ENCODE results near the gene LRRK2.
"Not testable (repeated sequence)": the region's sequence is repeated elsewhere in the genome, so short reads cannot be mapped to it uniquely, and the experiment has no call there.

LRRK2 gene

DNA sequence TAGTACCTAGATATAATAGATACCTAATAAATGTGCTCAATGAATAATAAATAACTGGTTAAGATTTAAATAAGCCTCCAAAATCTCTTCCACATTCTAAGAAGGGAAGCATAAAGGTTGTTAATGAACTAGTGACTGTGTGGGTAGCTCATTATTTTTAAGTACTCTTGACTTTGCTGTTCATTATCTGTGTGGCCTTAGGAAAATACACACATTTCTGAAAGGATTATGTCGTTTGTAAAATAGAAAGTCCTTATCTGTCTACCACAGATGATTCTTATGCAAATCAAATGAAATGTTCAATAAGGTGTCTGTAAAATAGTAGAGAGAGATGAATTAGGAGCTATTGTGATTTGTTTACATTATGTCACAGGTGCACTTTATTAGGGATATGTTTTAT lies 119.5 kb downstream of the LRRK2 start:
- ATAC-seq (no peak), DNase-seq (ENCODE audit: low spot score in 2 of 2) (no peak)
- H3K27ac Mint-ChIP-seq: no peak overlapping the region
- no peak overlapping the region for H3K4me3 Mint-ChIP-seq
- no peaks in the 10 kb centered on the region for H3K4me1 Mint-ChIP-seq
- no peaks in the 10 kb centered on the region for H3K36me3 Mint-ChIP-seq
- H3K9me3 Mint-ChIP-seq: no peaks in the 10 kb centered on the region

DNA sequence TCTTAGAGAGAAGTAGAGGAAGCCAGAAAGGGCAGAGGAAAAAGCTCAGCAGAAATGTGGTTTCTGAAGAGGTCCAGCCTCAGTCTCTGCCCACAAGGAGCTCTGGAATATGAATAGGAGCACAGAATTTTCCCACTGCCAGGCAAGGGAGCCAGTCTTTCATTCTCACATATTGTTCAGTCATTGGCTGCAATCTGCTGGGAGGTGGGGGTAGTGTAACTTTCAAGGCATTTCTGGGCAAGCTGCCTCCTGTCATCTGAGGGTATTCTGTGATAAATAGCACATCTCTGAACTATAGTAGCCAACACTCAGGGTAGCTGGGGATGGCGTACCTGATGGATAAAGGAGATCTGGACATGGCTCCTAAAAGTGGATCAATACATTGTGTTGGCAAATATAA lies 127.2 kb downstream of the LRRK2 start:
- ATAC-seq: no peak
- H3K36me3 Mint-ChIP-seq: no peaks in the 10 kb centered on the region
- no peak overlapping the region for H3K4me3 Mint-ChIP-seq

DNA sequence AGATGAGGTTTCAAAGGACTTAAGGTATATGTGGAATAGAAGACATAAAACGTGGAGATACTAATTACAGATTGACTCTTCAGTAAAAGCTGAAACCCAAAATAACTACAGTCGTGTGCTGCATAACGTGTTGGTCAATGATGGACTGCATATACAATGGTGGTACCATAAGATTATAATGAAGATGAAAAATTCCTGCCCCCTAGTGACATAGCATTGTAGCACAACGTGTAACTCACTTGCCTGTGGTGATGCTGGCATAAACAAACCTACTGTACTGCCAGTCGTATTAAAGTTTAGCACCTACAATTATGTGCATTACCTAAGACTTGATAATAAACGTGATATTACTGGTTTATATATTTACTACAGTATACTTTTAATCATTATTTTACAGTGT lies 150.3 kb downstream of the LRRK2 start:
- Mint-ChIP-seq H3K4me1 (no peaks in the 10 kb centered on the region), H3K4me3 (no peak overlapping the region), H3K9me3 (peaks cover 2% of the 10 kb centered on the region), H3K27ac (no peak overlapping the region), H3K36me3 (no peaks in the 10 kb centered on the region)
- DNase-seq (ENCODE audit: low spot score in 2 of 2): no peak
- no peak for ATAC-seq

More for the DNA sequence above, 127.2 kb downstream of the LRRK2 start:
- H3K27ac Mint-ChIP-seq: no peak overlapping the region
- DNase-seq (ENCODE audit: low spot score in 2 of 2): no peak
- no peaks in the 10 kb centered on the region for H3K4me1 Mint-ChIP-seq
- H3K9me3 Mint-ChIP-seq: peaks cover 4% of the 10 kb centered on the region

DNA sequence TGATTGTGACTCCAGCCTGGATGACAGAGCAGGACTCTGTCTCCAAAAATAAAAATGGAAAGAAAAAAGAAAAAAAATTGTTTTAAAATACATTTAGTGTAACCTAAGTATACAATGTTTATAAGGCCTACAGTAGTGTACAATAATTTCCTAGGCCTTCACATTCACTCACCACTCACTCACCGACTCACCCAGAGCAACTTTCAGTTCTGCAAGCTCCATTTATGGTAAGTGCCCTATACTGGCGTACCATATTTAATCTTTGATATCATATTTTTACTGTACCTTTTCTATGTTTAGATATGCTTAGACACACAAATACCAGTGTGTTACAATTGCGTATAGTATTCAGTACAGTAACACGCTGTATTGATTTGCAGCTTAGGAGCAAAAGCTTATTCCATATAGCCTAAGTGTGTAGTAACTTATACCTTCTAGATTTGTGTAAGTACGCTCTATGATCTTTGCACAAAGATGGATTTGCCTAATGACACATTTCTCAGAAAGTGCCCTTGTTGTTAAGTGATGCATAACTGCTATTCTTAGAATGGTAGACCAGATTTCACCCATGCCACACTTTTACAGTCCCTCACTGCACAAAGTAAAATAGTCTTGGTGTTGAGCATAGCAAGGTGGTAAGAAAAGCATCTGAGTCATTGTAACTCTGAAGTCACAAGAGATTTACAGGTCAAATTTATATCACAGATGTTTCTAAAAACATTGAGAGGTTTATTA lies 151.9 kb downstream of the LRRK2 start:
- no peak for DNase-seq (ENCODE audit: low spot score in 2 of 2)
- H3K27ac Mint-ChIP-seq: no peak overlapping the region
- no peak overlapping the region for H3K4me3 Mint-ChIP-seq
- no peaks in the 10 kb centered on the region for H3K4me1 Mint-ChIP-seq
- H3K9me3 Mint-ChIP-seq: peaks cover 2% of the 10 kb centered on the region
- ATAC-seq: no peak
- no peaks in the 10 kb centered on the region for H3K36me3 Mint-ChIP-seq

DNA sequence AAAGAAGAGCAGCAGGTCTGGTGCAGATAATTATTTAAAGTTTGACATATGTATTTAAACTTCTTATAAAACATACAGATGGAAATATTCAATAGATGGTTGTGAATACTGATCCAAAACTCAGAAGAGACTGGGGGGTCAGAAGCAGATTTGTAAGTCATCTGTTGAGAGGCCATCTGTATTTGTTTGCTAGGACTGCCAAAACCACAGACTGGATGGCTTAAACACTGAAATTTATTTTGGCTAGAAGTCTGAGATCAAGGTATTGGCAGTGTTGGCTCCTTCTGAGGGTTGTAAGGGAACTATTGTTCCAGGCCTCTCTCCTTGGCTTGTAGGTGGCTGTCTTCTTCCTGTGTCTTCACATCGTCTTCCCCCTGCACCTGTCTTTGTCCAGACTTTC lies 153.9 kb downstream of the LRRK2 start:
- H3K9me3 Mint-ChIP-seq: peaks cover 2% of the 10 kb centered on the region
- no peak overlapping the region for H3K27ac Mint-ChIP-seq
- no peaks in the 10 kb centered on the region for H3K4me1 Mint-ChIP-seq
- H3K36me3 Mint-ChIP-seq: no peaks in the 10 kb centered on the region
- DNase-seq (ENCODE audit: low spot score in 2 of 2) (no peak), ATAC-seq (no peak)
- H3K4me3 Mint-ChIP-seq: no peak overlapping the region

DNA sequence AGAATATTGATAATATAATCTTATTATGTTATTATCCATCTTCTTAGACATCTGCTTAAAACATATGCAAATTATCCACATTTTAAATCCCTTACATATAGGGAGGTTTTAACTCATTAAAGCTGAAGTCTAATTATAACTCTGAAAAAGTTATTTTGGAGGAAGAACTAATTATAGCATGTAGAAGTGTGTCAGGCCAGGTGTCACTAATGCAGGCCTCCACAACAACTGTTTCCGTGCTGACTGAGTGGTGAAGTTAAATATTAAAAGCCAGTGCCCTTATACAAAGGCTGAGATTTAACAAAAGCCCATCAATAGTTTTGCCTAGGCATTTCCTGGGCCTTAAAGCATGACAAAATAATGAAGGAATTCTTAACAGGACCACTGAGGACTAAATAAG lies 157.4 kb downstream of the LRRK2 start:
- Mint-ChIP-seq H3K9me3 (peaks cover 3% of the 10 kb centered on the region), H3K4me1 (no peaks in the 10 kb centered on the region), H3K27ac (no peak overlapping the region), H3K36me3 (no peaks in the 10 kb centered on the region), H3K4me3 (no peak overlapping the region)
- no peak for ATAC-seq
- DNase-seq (ENCODE audit: low spot score in 2 of 2): no peak

DNA sequence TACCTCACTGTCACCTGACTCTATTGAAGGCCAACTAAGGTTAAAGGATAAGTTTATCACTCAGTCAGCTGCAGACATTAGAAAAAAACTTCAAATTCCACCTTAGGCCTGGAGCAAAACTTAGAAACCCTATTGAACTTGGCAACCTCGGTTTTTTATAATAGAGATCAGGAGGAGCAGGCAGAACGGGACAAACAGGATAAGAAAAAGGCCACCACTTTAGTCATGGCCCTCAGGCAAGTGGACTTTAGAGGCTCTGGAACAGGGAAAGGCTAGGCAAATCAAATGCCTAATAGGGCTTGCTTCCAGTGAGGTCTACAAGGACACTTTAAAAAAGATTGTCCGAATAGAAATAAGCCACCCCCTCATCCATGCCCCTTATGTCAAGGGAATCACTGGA lies 162.5 kb downstream of the LRRK2 start:
- H3K27ac Mint-ChIP-seq; DNase-seq (ENCODE audit: low spot score in 2 of 2); H3K36me3 Mint-ChIP-seq; ATAC-seq; H3K4me3 Mint-ChIP-seq; H3K4me1 Mint-ChIP-seq; H3K9me3 Mint-ChIP-seq: not testable (repeated sequence)

DNA sequence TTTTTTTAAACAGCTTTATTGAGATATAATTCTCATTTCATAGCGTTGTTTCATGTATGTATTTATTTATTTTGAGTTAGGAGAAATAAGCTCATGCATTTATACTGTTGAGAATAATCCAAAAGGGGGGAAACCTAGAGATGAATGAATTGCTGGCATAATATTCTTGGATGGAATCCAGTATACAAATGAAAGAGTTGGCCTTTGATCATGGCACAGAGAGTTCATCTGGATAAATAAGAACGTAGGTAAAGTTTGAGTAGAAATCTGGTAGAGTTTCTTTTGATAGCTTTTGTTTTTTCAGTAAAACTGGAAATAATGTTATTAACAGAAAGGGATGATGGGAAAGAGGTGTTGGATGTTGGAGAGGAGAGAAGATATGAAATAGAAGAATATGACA lies 166.2 kb downstream of the LRRK2 start:
- no peak overlapping the region for H3K4me3 Mint-ChIP-seq
- ATAC-seq (no peak), DNase-seq (ENCODE audit: low spot score in 2 of 2) (no peak)
- H3K36me3 Mint-ChIP-seq: no peaks in the 10 kb centered on the region
- H3K4me1 Mint-ChIP-seq: no peaks in the 10 kb centered on the region
- H3K9me3 Mint-ChIP-seq: peaks cover 4% of the 10 kb centered on the region
- H3K27ac Mint-ChIP-seq: no peak overlapping the region

DNA sequence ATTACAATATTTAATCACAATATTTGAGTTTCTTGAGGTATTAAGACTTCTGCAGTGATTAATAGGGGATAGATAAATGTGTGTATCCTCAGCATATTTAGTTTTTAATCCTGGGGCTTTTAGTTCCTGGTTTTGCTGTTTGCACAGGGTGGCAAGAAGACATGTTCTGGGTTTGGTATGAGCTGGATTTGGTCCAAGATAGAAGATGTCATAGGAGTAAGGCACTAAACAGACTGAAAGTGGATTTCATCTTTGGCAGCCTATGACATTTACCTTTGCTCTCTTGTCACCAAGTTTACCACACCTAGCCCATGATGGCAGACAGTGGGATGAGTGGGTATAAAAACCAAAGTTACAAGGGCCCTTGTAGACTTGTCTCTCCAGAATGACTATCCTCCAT lies 168.2 kb downstream of the LRRK2 start:
- ATAC-seq: no peak
- no peak overlapping the region for H3K27ac Mint-ChIP-seq
- no peaks in the 10 kb centered on the region for H3K4me1 Mint-ChIP-seq
- H3K4me3 Mint-ChIP-seq: no peak overlapping the region
- H3K36me3 Mint-ChIP-seq: no peaks in the 10 kb centered on the region
- no peak for DNase-seq (ENCODE audit: low spot score in 2 of 2)
- peaks cover 4% of the 10 kb centered on the region for H3K9me3 Mint-ChIP-seq

DNA sequence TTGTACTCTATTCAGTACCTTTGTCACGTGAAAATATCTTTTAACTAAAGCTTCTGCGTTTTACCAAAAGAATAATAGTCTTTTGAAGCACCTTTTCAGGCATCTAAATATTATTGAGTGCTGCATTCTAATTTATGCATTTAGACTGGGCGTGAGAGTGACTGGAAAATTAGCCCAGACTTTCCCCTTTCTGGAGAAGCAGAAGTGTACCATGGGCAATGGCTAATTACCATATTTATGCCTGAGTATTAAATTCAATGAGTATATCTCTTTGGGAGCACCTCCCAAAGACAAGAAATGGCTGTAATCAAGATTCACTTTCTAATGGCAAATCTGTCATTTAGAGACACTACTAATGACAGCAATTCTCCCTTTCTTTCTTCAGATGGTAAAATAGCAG lies 174.9 kb downstream of the LRRK2 start:
- no peak overlapping the region for H3K27ac Mint-ChIP-seq
- DNase-seq (ENCODE audit: low spot score in 2 of 2) (no peak), ATAC-seq (no peak)
- no peak overlapping the region for H3K4me3 Mint-ChIP-seq
- H3K9me3 Mint-ChIP-seq: no peaks in the 10 kb centered on the region
- no peaks in the 10 kb centered on the region for H3K36me3 Mint-ChIP-seq
- H3K4me1 Mint-ChIP-seq: no peaks in the 10 kb centered on the region

DNA sequence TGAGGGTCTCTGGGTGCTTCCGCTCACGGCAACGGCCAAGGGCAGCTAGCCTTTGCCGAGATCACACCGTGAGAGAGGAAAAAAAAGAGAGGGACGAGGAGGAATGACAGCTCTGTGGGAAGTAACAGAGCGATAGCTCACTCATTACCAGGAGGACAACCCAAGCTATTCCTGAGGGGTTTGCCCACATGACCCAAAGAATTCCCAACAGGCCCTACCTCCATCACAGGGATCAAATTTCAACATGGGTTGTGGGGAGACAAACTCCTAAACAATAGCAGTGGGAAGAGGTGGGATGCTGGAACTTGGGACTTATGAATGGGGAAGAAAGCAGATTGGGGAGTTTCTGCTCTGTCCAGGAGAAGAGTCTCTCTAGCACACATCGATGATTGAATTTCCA lies 180.6 kb downstream of the LRRK2 start:
- no peak overlapping the region for H3K4me3 Mint-ChIP-seq
- ATAC-seq: no peak

More for the DNA sequence above, 180.6 kb downstream of the LRRK2 start:
- H3K36me3 Mint-ChIP-seq: no peaks in the 10 kb centered on the region
- DNase-seq (ENCODE audit: low spot score in 2 of 2): no peak
- H3K27ac Mint-ChIP-seq: no peak overlapping the region
- H3K9me3 Mint-ChIP-seq: peaks cover 3% of the 10 kb centered on the region
- H3K4me1 Mint-ChIP-seq: no peaks in the 10 kb centered on the region
